Measurements from ENCODE around the gene KCNAB1.

The KCNAB1 gene

DNA sequence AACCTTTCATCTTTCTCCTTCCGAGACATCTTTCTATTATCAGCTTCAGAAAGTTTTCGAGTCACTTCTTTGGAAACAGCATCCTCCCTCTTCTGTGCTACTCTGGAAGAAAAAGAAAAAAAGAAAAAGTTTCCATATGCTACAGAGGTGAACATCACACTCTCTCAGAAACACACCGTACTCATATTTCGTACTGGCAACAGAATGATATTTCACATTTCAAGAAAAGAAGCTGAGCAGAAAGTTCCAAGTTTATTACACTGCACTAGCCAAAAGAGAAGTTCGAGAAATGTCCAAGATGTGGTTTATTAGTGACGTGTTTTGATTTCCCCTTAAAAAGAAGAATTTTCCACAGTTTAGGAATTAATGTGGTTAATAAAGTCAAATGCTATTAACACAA is 428.5 kb downstream of the KCNAB1 start:
- in situ Hi-C loops (cut with MboI; ENCODE audit: low sequenced_read_pairs): loop anchor here (25.0 kb wide), 1 partner anchor 538 kb away; no protein-coding TSS in a partner anchor

DNA sequence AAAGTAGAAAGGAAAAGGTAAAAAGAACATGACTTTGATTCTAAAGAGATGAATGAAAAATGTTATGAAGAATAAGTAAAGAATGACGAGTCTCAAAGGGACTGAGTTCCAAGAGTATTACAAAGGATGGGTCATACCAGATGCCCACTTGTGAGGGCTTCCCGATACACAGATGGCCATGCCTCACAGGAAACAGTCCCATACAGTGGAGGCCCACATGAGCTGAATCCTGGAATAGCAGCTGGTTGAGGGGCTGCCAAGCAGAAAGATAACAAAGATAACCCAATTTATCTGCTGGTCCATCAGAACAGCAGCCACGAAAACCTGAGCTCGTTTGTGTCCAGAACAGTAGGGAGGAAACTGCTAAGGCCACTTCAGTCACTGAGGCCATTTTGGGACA is 430.9 kb downstream of the KCNAB1 start:
- in situ Hi-C loops (cut with MboI; ENCODE audit: low sequenced_read_pairs): loop anchor here (25.0 kb wide), 1 partner anchor 261 kb away; no protein-coding TSS in a partner anchor

DNA sequence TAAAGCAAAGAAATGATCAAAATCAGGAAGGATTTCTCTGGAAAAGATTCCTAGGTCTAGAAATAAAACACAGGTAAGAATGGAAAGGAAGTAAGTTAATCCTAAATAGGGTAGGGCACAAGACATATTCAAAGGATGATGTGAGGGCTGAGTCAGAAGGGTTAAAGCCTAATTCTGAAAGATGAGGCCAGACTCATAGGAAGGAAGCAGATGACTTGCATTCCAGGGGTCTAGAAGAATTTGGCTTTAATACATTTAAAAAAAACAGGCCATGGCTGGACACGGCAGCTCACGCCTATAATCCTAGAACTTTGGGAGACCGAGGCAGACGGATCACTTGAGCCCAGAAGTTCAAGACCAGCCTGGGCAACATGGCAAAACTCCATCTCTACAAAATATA is 431.4 kb downstream of the KCNAB1 start:
- in situ Hi-C loops (cut with MboI; ENCODE audit: low sequenced_read_pairs): loop anchor here (25.0 kb wide), 1 partner anchor 261 kb away; no protein-coding TSS in a partner anchor

DNA sequence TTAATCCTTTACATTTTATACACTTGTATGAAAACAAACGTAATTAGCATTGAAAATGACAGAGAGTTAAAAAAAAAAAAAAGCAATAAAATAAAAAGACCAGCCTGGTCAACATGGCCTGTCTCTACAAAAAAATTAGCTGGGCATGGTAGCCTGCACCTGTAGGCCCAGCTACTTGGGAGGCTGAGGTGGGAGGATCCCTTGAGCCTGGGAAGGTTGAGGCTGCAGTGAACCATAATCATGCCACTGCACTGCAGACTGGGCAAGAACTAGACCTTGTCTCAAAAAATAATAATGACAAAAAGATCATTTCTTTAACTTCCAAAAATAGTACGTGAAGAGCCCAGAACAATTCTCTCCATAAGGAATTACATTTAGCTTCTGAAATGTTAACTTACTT is 432.6 kb downstream of the KCNAB1 start:
- in situ Hi-C loops (cut with MboI; ENCODE audit: low sequenced_read_pairs): loop anchor here (25.0 kb wide), 1 partner anchor 259 kb away; no protein-coding TSS in a partner anchor

DNA sequence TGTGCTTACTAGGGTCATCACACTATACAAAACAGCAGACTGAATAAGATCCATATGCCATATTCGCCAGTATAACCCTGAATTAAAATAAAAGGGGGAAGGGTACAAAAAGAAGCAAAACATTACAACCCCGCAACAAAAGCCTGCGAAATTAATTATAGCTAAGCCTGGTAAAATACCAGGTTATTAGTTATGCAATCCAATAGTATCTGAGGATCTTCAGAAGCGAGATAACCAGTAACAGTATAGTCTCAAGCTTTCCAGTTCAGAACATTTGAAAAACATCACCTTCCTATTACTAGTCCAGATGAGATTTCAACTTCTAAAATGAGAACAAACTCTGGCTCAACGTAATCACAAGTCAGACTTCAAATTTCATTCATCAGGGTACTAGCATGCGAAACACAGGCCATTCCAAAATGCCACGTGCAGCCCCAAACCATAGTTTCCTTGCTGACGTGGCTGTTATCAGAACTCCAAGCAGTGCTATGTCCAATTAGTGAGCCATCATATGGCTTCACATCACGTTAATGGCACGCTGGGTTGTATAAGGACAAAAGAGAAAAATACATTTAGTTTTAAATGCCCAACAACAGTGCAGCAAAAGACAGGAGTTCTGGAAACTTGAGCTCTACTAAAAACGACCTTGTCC is 433.5 kb downstream of the KCNAB1 start:
- in situ Hi-C loops (cut with MboI; ENCODE audit: low sequenced_read_pairs): loop anchor here (25.0 kb wide), 1 partner anchor 258 kb away; no protein-coding TSS in a partner anchor

DNA sequence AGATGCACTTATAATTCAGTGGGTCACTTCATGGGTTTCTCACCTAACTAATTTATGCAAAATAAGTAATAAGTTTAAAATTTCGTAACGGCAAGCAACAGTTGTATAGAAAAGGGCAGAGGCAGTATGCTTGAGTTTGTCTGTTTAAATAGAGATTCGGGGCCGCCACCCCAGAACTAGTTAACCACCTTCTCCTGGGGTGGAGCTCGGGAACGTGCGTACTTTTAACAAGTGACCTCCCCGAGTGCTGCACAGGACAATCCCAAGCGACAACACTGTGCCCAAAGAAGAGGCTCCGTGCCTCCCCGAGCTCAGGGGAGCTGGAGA is 434.1 kb downstream of the KCNAB1 start:
- in situ Hi-C loops (cut with MboI; ENCODE audit: low sequenced_read_pairs): loop anchor here (25.0 kb wide), 1 partner anchor 258 kb away; no protein-coding TSS in a partner anchor

DNA sequence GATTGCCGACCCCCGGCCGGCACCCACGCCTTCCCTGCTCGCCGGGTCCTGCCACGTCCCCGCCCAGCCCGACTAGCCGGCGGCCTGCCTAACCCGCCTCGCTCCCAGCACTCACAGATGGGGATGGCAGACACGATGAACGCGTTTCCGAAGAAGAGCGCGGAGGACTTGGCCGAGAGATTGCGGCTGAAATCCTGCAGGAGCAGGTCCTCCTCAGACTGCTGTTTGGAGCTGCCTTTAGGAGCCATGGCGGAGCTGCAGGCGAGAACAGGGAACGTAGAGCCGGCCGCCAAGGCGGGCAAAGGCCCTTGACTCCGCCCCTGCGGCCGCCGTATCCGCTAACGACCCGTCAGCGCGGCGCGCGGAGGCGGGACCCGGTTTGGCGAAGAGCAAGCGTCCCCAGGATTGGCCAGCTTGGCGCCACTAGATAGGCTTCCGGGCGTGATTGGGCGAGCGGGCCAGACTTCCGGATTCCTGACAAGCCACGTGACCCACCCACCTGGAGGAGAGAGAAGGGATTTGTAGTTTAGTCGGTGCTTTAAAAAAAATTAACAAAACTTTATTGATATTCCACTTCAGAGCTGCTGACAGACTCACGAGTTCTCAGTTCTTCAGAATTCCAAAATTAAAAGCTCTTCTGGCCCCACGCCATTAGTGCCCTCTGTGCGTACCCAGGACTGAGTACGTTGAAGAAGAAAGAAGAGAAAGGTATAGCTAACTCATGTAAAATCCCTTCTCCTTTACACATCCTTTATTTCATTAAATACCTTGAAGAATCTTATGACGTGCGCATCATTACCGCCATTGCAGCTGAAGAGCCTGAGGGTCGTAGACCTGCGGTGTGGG is 434.7 kb downstream of the KCNAB1 start, which contains the start of gene SSR3:
SSR3 (minus strand) TSS at position 276 of the 846 bp plus-strand sequence; CDS start at position 248, 28 bp downstream.
- in situ Hi-C loops (cut with MboI; ENCODE audit: low sequenced_read_pairs): loop anchor here (25.0 kb wide), 1 partner anchor 257 kb away; no protein-coding TSS in a partner anchor

DNA sequence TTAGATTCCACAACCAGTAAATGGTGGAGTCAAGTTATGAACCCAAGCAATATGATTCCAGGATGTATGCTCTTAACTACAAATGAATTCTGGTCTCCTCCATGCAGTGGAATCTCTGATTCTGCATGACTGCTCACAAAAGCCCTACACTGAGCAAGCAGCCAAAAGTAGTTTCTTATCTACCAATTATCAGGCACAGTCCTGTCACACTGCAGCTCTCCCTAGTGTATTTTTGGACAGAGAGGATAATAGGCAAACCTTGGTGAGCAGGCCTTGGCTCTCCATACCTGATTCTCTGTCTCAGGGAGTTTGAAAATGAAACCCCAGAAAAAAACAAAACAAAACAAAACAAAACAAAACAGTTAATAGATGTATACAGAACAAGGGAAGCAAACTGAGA is 438.0 kb downstream of the KCNAB1 start:
- in situ Hi-C loops (cut with MboI; ENCODE audit: low sequenced_read_pairs): loop anchor here (25.0 kb wide), 1 partner anchor 254 kb away; no protein-coding TSS in a partner anchor

DNA sequence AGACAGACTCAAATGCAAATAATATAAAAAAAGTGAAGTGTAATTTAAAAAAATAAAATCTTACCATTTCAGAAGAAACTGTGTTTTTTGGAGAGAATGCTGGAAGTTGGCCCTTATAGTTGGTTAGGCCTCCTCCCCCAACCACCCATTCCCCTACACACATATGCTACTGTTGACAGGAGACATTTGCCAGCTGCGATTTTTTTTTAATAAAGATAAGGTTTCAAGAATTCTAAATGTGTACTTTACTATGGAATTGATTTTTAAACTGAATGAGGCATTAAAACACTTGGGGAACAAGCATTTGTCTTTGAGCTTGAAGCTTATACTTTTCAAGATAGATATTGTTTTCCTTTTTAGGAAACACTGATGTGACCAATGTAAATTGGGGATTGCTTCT is 438.9 kb downstream of the KCNAB1 start:
- in situ Hi-C loops (cut with MboI; ENCODE audit: low sequenced_read_pairs): loop anchor here (25.0 kb wide), 1 partner anchor 253 kb away; no protein-coding TSS in a partner anchor

DNA sequence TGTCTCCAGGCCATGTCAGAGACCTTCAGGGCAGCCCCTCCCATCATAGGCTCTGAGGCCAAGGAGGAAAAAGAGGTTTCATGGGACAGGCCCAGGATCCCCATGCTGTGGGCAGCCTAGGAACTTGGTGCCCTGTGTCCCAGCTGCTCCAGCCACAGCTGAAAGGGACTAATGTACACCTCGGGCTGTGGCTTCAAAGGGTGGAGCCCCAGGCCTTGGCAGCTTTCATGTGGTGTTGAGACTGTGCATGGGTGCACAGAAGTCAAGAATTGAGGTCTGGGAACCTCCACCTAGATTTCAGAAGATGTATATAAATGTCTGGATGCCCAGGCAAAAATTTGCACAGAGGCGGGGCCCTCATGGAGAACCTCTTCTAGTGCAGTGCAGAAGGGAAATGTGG is 441.2 kb downstream of the KCNAB1 start:
- in situ Hi-C loops (cut with MboI; ENCODE audit: low sequenced_read_pairs): loop anchor here (25.0 kb wide), 1 partner anchor 251 kb away; no protein-coding TSS in a partner anchor

DNA sequence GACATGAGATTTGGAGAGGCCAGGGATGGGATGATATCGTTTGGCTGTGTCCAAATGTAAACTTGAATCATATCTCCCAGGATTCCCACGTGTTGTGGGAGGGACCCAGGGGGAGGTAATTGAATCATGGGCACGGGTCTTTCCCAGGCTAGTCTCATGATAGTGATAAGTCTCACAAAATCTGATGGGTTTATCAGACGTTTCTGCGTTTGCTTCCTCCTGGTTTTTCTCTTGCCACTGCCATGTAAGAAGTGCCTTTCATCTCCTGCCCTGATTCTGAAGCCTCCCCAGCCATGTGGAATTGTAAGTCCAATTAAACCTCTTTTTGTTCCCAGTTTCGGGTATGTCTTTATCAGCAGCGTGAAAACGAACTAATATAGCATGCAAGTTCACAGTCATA is 442.1 kb downstream of the KCNAB1 start:
- in situ Hi-C loops (cut with MboI; ENCODE audit: low sequenced_read_pairs): loop anchor here (25.0 kb wide), 1 partner anchor 250 kb away; no protein-coding TSS in a partner anchor

DNA sequence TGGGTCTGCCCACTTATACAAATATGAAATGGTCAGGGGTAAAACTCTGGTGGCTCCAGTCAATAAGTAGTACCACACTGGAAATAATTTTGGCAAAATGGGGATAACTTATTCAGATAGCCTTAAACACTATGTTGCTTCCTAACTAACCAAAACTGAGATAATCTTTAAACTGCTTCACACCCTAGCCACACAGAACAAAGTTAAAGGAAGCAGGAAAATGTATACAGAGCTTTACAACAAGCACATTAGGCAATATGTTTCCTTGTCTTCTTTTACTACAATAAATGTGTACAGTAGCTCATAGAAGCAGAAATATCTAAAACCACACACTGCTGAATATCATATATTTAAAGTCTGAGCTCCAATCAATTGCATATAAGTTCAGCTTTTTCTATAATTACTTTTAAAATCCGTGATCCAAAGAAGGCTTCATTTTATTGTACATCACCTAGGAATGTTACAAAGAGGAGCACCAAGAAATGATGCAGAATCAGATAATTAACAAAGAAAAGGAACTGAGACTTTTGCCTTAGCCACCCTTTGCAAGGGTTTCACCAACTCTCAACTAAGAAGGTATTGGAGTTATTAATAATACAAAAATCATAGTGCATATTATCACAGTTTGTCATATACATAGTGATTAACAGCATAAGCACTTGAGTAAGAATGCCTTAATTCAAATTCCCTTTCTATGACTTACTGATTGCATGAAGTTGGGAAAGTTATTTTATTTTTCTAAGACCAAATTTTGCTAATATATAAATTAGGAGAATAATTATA is 443.7 kb downstream of the KCNAB1 start:
- in situ Hi-C loops (cut with MboI; ENCODE audit: low sequenced_read_pairs): loop anchor here (25.0 kb wide), 1 partner anchor 248 kb away; no protein-coding TSS in a partner anchor

DNA sequence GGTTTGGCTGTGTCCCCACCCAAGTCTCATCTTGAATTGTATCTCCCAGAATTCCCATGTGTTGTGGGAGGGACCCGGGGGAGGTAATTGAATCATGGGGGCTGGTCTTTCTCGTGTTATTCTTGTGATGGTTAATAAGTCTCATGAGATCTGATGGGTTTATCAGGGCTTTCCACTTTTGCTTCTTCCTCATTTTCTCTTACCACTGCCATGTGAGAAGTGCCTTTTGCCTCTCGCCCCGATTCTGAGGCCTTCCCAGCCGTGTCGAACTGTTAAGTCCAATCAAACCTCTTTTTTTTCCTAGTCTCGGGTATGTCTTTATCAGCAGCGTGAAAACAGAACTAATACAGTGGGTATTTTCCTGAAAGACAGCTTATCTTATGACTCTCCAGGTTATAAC is 448.6 kb downstream of the KCNAB1 start:
- in situ Hi-C loops (cut with MboI; ENCODE audit: low sequenced_read_pairs): loop anchor here (25.0 kb wide), 1 partner anchor 243 kb away; no protein-coding TSS in a partner anchor

DNA sequence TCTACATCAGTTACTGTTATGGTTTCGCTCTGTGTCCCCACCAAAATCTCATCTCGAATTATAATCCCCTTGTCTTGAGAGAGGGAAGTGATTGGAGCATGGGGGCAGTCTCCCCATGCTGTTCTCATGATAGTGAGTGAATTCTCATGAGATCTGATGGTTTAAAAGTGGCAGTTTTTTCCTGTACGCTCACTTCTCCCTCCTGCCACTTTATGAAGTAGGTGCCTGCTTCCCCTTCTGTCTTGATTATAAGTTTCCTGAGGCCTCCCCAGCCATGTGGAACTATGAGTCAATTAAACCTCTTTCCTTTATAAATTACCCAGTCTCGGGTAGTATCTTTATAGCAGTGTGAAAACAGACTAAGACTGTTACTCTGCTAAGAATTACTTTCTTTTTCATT is 449.5 kb downstream of the KCNAB1 start:
- in situ Hi-C loops (cut with MboI; ENCODE audit: low sequenced_read_pairs): loop anchor here (25.0 kb wide), 1 partner anchor 242 kb away; no protein-coding TSS in a partner anchor

DNA sequence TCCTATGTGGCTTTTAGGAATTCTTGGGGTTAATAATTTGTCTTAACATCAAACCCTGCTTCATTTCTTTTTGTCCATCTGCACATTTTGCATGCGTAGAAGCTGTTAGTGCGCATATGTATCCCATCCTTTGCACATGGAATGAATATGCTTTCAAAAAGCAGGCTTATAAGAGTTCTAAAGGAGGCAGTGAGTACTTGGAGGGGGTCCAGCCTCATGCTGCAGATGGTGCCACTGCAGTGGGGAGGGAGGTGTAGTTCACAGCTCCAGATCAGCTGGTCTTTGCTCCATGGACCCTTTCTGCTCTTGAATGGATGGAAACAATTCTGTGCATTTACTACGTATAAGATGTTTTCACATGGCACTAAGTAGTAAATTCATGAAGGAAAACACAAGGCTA is 455.3 kb downstream of the KCNAB1 start:
- in situ Hi-C loops (cut with MboI; ENCODE audit: low sequenced_read_pairs): no loop called here

DNA sequence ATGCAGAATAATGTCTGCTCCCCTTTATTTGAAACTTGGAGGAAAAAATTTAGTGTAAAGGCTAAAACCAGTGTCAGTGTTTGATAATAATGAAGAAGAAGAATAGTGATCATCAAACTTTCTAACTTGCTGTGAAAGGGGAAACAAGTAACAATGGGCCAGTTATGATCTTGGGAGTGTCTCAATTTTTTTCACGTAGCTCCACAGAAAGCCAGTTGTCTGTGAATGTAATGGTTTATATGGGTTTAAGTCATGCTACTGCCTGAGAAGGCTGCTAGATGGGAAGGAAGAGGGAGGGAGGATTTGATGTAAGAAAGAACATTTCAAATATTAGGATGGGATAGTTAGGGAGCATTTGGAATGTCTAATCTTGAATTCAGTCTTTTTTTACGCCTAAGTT is 455.7 kb downstream of the KCNAB1 start:
- in situ Hi-C loops (cut with MboI; ENCODE audit: low sequenced_read_pairs): no loop called here

DNA sequence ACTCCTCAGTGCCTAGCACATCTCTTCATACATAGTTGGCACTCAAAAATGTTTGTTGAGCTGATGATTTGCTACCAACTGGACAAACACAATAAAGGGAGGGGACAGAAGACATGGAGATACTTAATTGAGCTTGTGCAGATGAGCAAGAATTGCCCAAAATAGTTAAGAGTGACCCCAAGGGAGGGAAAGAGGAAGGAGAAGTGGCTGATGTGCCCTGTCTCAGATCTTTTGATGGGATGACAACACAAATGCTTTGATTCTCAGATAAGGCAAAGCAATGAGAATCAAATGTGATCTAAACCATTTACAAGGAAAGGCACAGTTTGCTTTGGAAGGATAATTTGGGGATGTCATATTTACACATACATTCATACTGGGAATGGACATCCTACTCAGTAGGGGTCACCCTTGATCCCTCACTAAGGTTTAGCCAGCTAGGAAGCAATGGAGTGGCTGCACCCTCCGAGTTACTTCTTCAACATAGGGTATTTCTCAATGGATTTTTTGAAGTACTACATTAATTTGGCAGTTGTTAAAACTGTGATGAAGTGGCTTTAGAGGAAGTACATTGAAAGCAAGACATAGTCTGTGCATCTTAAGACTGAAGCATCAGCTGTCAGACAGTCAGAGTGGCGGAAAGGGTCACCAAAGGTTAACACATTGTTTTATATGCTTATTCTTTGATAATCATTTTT is 456.4 kb downstream of the KCNAB1 start:
- in situ Hi-C loops (cut with MboI; ENCODE audit: low sequenced_read_pairs): no loop called here

DNA sequence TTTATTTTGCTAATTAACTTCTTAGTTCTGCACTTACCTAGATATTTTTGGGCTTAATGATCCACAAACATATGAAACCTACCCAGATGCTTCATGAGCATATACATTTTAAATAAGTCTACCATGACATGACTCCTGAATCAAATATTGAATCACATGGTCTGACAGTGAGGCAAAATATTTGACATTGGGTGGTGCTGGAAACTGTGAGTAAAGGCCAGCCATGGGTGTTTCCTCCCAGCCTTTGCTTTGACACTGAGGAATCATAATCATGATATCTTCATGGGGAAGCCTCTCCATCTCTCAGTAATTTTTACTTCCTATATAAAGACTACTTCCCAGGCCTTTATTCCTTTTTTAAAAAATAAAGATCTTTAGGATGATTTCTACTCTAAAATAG is 457.4 kb downstream of the KCNAB1 start:
- in situ Hi-C loops (cut with MboI; ENCODE audit: low sequenced_read_pairs): no loop called here

DNA sequence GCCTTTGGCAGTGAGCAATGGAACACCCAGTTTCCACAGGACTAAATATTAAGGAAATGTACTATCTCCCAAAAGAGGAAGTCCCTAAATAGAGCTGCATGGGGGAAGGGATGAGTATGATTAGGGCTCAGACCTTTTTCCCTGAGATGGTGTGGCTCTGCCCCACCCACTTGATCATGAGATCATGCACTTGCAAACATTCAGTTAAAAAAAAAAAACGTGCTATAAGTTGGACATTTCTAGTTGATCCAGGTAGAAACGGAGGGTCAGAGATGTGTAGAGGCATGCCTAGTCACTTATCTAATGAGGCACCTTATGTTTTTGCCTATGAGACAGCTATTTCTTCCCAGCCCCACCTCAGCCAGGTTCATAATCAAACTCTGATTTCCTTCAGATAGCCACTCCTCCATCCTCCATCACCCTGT is 459.1 kb downstream of the KCNAB1 start:
- in situ Hi-C loops (cut with MboI; ENCODE audit: low sequenced_read_pairs): no loop called here

DNA sequence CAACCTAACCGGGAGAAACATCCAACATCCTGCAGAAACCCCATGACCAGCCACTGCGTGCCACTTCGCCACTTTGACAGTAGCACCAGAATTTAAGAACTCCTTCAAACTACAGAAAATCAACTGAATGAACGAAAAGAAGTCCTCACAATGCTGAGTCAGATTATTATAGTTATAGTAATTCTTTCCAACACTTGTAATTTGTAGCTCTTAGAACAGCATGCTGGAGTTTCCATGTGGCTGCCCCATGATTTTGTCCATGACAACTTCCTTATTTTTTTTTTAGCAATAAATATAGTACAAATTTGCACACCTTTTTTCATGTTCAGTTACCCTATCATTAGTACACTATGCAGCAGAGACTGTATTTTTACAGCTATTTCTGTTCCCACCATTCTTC is 460.7 kb downstream of the KCNAB1 start:
- in situ Hi-C loops (cut with MboI; ENCODE audit: low sequenced_read_pairs): no loop called here
